HCT116 (cell line): ENCODE results near the gene CLCN3. TPM values are rescaled to one million over a fixed set of nuclear protein-coding genes. Genes with fewer than 3 reads are reported as not detected.

ENCODE experiments used
- ATAC-seq: fragments of 200-7000 bp; cut with Tn5 transposase; 2 replicates; pipeline ENCODE4 v1.9.1; 2020; ENCODE audit warnings: mild to moderate bottlenecking, moderate library complexity
- BruUV-seq: library from RNA; stranded (reverse); fragments of 400-500 nt; replicated peaks from 2 replicates; lab custom pipeline; 2021; lab: Mats Ljungman, UMichigan
- CTCF ChIA-PET: fragments of 300-600 bp; sonication (Branson Sonifier 250); formaldehyde crosslinking; loops from one replicate; lab custom pipeline; 2021; ENCODE audit warnings: antibody characterized with exemption; lab: Charles Lee
- POLR2A ChIA-PET: fragments of 300-600, 350-600 bp; sonication (Branson Sonifier 250); formaldehyde crosslinking; loops from one replicate; lab custom pipeline; 2021; ENCODE audit warnings: antibody characterized with exemption; lab: Charles Lee
- RAD21 ChIA-PET, 2 experiments: fragments of 300-600 bp; sonication (Branson Sonifier 250); formaldehyde crosslinking; loops; one replicate each; lab custom pipeline; 2023; ENCODE audit warnings: low total read pairs in 2 of 2; ENCODE audit not compliant: uncharacterized antibody in 2 of 2, unreplicated experiment in 2 of 2, low non-redundant PET in 1 of 2; lab: Charles Lee
- DNase-seq: peaks from one replicate; pipeline ENCODE4 v3.0.0-alpha.2; 2010; ENCODE audit warnings: low read depth, low spot score
- H2AFZ ChIP-seq: fragments of 200-600 bp; shearing (Covaris generic), sonication (generic); 2 replicates; pipeline ENCODE4 v1.6.1; 2017; ENCODE audit warnings: low read depth, mixed run types, mixed read lengths, antibody characterized with exemption, low read length; ENCODE audit not compliant: poor library complexity, severe bottlenecking
- H3K27ac ChIP-seq: 2 replicates; pipeline ENCODE4 v1.5.1; 2012; ENCODE audit warnings: low read depth, low read length
- H3K27me3 ChIP-seq: fragments of 200-600 bp; sonication (generic); 2 replicates; pipeline ENCODE4 v1.6.1; 2016; ENCODE audit warnings: mixed run types, low read length, mixed read lengths; ENCODE audit not compliant: insufficient read depth
- H3K36me3 ChIP-seq, 2 experiments: fragments of 200-500 bp in 1 of 2; fragments of 200-600 bp in 1 of 2; sonication (Bioruptor generic) in 1 of 2; sonication (generic) in 1 of 2; 2 replicates each; pipeline versions ENCODE4 v1.5.1 to v1.6.1; 2014 to 2016; ENCODE audit warnings: low read length in 2 of 2, inconsistent platforms in 1 of 2, mixed read lengths in 1 of 2, mixed run types in 1 of 2; ENCODE audit not compliant: insufficient read depth in 2 of 2, control insufficient read depth in 1 of 2
- H3K4me1 ChIP-seq, 2 experiments: fragments of 200-600 bp in 1 of 2; sonication (generic) in 1 of 2; 2 replicates each; pipeline versions ENCODE4 v1.5.1 to v1.6.1; 2012 to 2017; ENCODE audit warnings: low read length in 2 of 2, inconsistent platforms in 1 of 2, mild to moderate bottlenecking in 1 of 2, mixed read lengths in 1 of 2, mixed run types in 1 of 2, moderate library complexity in 1 of 2; ENCODE audit not compliant: insufficient read depth in 2 of 2, control insufficient read depth in 1 of 2
- H3K4me2 ChIP-seq: fragments of 200-600 bp; sonication (generic); 2 replicates; pipeline ENCODE4 v1.6.1; 2017; ENCODE audit warnings: mixed run types, low read length, mixed read lengths
- H3K4me3 ChIP-seq, 2 experiments: fragments of 200-600 bp in 1 of 2; sonication (generic) in 1 of 2; replicated peaks in 1 of 2; 2 replicates each; pipeline ENCODE4 v1.5.1; 2011 to 2016; ENCODE audit warnings: low read length in 2 of 2, control low read depth in 1 of 2, low read depth in 1 of 2, mild to moderate bottlenecking in 1 of 2, mixed read lengths in 1 of 2, mixed run types in 1 of 2
- H3K79me2 ChIP-seq: fragments of 200-600 bp; sonication (generic); 2 replicates; pipeline ENCODE4 v1.6.1; 2017; ENCODE audit warnings: mild to moderate bottlenecking, mixed run types, low read length, moderate library complexity, mixed read lengths; ENCODE audit not compliant: insufficient read depth
- H3K9ac ChIP-seq: fragments of 200-600 bp; sonication (generic); 2 replicates; pipeline ENCODE4 v1.6.1; 2016; ENCODE audit warnings: low read length, mixed read lengths
- H3K9me2 ChIP-seq: fragments of 200-600 bp; sonication (generic), shearing (Covaris generic); 2 replicates; pipeline ENCODE4 v1.6.1; 2017; ENCODE audit warnings: mixed run types, mild to moderate bottlenecking, moderate library complexity; ENCODE audit not compliant: insufficient read depth
- H3K9me3 ChIP-seq, 2 experiments: fragments of 200-500 bp in 1 of 2; fragments of 200-600 bp in 1 of 2; sonication (Bioruptor generic) in 1 of 2; sonication (generic) in 1 of 2; 2 replicates each; pipeline ENCODE4 v1.6.1; 2014 to 2017; ENCODE audit warnings: low read length in 2 of 2, mixed read lengths in 2 of 2, inconsistent platforms in 1 of 2, low read depth in 1 of 2, mild to moderate bottlenecking in 1 of 2, mixed run types in 1 of 2, moderate library complexity in 1 of 2; ENCODE audit not compliant: control insufficient read depth in 1 of 2, insufficient read depth in 1 of 2
- H4K20me1 ChIP-seq: fragments of 200-600 bp; sonication (generic), shearing (Covaris generic); 2 replicates; pipeline ENCODE4 v1.6.1; 2017; ENCODE audit warnings: mixed run types, mild to moderate bottlenecking, moderate library complexity; ENCODE audit not compliant: insufficient read depth
- CEBPB ChIP-seq: IDR thresholded peaks from 2 replicates; pipeline ENCODE4 v1.6.1; 2012; ENCODE audit warnings: low read depth
- EGR1 ChIP-seq: IDR thresholded peaks from 2 replicates; pipeline ENCODE4 v1.6.1; 2012; ENCODE audit warnings: low read depth
- ELF1 ChIP-seq: IDR thresholded peaks from 2 replicates; pipeline ENCODE4 v1.6.1; 2012; ENCODE audit warnings: low read depth, borderline replicate concordance
- EZH2phosphoT487 ChIP-seq: fragments of 200-600 bp; IDR thresholded peaks from 2 replicates; pipeline ENCODE4 v1.6.1; 2018; ENCODE audit warnings: antibody characterized with exemption, borderline replicate concordance
- JUND ChIP-seq: IDR thresholded peaks from 2 replicates; pipeline ENCODE4 v1.6.1; 2012
- POLR2A ChIP-seq: IDR thresholded peaks from 2 replicates; pipeline ENCODE4 v1.7.0; 2011; ENCODE audit warnings: borderline replicate concordance; ENCODE audit not compliant: insufficient read depth, insufficient read length; ENCODE audit errors: extremely low read depth
- POLR2AphosphoS5 ChIP-seq: IDR thresholded peaks from 2 replicates; pipeline ENCODE4 v1.6.1; 2011; ENCODE audit warnings: mild to moderate bottlenecking, low read depth, low read length, moderate library complexity
- RAD21 ChIP-seq: IDR thresholded peaks from 2 replicates; pipeline ENCODE4 v1.6.1; 2012; ENCODE audit warnings: low read depth, mild to moderate bottlenecking
- YY1 ChIP-seq: IDR thresholded peaks from 2 replicates; pipeline ENCODE4 v1.6.1; 2011; ENCODE audit warnings: low read length, low read depth, moderate library complexity, mild to moderate bottlenecking; ENCODE audit not compliant: insufficient replicate concordance; ENCODE audit errors: extremely low read depth
- ZFX ChIP-seq: fragments of 450-650 bp; IDR thresholded peaks from 2 replicates; pipeline ENCODE4 v1.6.1; 2017
- ZNF274 ChIP-seq: fragments of 200-500 bp; sonication (Bioruptor generic); IDR thresholded peaks from 2 replicates; pipeline ENCODE4 v1.6.1; 2014; ENCODE audit warnings: mild to moderate bottlenecking, low read depth, low read length, inconsistent platforms
- intact Hi-C: fragments of 100-400 bp; cut with micrococcal nuclease; formaldehyde crosslinking; loops from 2 replicates; pipeline ENCODE4 v1.10.0; 2022
- total RNA-seq: library from RNA; stranded (reverse); gene quantifications from one replicate; pipeline ENCODE4 v1.2.1, GENCODE V29; 2021; ENCODE audit not compliant: unreplicated experiment
- TF ChIP-seq, protein P1 (sequence below), 3 experiments: fragments of 200-600 bp in 1 of 3; sonication (generic) in 1 of 3; IDR thresholded peaks in 2 of 3; conservative IDR thresholded peaks in 1 of 3; 2 replicates each; pipeline ENCODE4 v1.5.1; 2012 to 2017; ENCODE audit warnings: low read depth in 2 of 3, low read length in 2 of 3, antibody characterized with exemption in 1 of 3, borderline replicate concordance in 1 of 3, control low read depth in 1 of 3, mild to moderate bottlenecking in 1 of 3, mixed read lengths in 1 of 3, mixed run types in 1 of 3, moderate library complexity in 1 of 3; ENCODE audit not compliant: insufficient read depth in 1 of 3
- TF ChIP-seq, protein P2 (sequence below): IDR thresholded peaks from 2 replicates; pipeline ENCODE4 v1.6.1; 2012
- TF ChIP-seq, protein P3 (sequence below): IDR thresholded peaks from 2 replicates; pipeline ENCODE4 v1.6.1; 2011; ENCODE audit warnings: mild to moderate bottlenecking, low read length, moderate library complexity; ENCODE audit not compliant: insufficient replicate concordance; ENCODE audit errors: extremely low read depth

Gene CLCN3
- total RNA-seq, 1 experiment from 2014 or later, result 60.4 TPM

DNA sequence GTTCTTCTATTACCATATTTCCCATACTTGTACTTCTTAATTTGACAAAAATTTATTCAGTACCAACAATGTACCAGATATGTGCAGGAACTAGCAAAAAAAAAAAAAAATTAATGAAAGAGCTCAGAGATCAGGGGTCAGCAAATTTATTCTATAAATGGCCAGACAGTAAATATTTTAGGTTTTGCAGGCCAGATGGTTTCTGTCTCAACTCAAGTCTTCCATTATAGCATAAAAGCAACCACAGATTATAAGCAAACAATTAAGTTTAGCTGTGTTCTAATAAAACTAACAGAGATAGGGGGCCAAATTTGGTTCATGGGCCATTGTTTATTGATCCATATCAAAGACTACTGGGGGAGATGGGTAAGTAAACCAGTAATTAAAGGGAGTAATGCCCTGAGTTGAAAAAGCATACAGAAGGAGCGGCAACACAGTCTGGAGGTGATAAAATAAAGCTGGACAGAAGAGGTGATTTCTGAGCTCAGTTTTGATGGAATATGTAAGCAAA lies 27.3 kb upstream of the CLCN3 start:
- H3K27ac ChIP-seq, result no peak overlapping the region
- no peak for DNase-seq
- H3K27me3 ChIP-seq, result no peaks in the 10 kb centered on the region
- H4K20me1 ChIP-seq, result no peaks in the 10 kb centered on the region
- H3K4me1 ChIP-seq, result no peaks in the 10 kb centered on the region
- CTCF ChIA-PET, result no interaction called here
- RAD21 ChIA-PET, result no interaction called here
- BruUV-seq, result no TSS peak
- no peak overlapping the region for H3K9ac ChIP-seq
- no peaks in the 10 kb centered on the region for H3K9me3 ChIP-seq
- no peaks in the 10 kb centered on the region for H3K9me2 ChIP-seq
- intact Hi-C loops, result no loop called here
- no peak overlapping the region for H2AFZ ChIP-seq
- no peak overlapping the region for H3K4me2 ChIP-seq
- no peaks in the 10 kb centered on the region for H3K79me2 ChIP-seq
- H3K36me3 ChIP-seq, result no peaks in the 10 kb centered on the region; a peak in 1 of 4 replicates
- TF ChIP-seq EZH2phosphoT487 (no peak), ELF1 (no peak), RAD21 (no peak), POLR2AphosphoS5 (no peak), CEBPB (no peak), JUND (no peak), ZFX (no peak), EGR1 (no peak), ZNF274 (no peak), POLR2A (no peak), YY1 (no peak)
- TF ChIP-seq, protein P1, sequence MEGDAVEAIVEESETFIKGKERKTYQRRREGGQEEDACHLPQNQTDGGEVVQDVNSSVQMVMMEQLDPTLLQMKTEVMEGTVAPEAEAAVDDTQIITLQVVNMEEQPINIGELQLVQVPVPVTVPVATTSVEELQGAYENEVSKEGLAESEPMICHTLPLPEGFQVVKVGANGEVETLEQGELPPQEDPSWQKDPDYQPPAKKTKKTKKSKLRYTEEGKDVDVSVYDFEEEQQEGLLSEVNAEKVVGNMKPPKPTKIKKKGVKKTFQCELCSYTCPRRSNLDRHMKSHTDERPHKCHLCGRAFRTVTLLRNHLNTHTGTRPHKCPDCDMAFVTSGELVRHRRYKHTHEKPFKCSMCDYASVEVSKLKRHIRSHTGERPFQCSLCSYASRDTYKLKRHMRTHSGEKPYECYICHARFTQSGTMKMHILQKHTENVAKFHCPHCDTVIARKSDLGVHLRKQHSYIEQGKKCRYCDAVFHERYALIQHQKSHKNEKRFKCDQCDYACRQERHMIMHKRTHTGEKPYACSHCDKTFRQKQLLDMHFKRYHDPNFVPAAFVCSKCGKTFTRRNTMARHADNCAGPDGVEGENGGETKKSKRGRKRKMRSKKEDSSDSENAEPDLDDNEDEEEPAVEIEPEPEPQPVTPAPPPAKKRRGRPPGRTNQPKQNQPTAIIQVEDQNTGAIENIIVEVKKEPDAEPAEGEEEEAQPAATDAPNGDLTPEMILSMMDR (IDR thresholded peaks at IDR 0.05 in 2 of 3, conservative IDR thresholded peaks at IDR 0.05 in 1 of 3; ENCODE audit: borderline replicate concordance in 1 of 3, insufficient read depth in 1 of 3, low read depth in 2 of 3, low read length in 2 of 3), result no peak
- TF ChIP-seq, protein P2, sequence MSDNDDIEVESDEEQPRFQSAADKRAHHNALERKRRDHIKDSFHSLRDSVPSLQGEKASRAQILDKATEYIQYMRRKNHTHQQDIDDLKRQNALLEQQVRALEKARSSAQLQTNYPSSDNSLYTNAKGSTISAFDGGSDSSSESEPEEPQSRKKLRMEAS, result no peak
- TF ChIP-seq, protein P3, sequence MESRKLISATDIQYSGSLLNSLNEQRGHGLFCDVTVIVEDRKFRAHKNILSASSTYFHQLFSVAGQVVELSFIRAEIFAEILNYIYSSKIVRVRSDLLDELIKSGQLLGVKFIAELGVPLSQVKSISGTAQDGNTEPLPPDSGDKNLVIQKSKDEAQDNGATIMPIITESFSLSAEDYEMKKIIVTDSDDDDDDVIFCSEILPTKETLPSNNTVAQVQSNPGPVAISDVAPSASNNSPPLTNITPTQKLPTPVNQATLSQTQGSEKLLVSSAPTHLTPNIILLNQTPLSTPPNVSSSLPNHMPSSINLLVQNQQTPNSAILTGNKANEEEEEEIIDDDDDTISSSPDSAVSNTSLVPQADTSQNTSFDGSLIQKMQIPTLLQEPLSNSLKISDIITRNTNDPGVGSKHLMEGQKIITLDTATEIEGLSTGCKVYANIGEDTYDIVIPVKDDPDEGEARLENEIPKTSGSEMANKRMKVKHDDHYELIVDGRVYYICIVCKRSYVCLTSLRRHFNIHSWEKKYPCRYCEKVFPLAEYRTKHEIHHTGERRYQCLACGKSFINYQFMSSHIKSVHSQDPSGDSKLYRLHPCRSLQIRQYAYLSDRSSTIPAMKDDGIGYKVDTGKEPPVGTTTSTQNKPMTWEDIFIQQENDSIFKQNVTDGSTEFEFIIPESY, result no peak
- H3K4me3 ChIP-seq, result no peak overlapping the region
- POLR2A ChIA-PET, result no interaction called here
- ATAC-seq, result no peak
